Ishikawa (cell line): Measurements from ENCODE around the gene FGR.

Source experiments
- CEBPB ChIP-seq: IDR thresholded peaks from 2 replicates; pipeline ENCODE4 v1.6.1; 2012
- CREB1 ChIP-seq: IDR thresholded peaks from 2 replicates; pipeline ENCODE4 v1.6.1; 2012; ENCODE audit warnings: low read depth
- EGR1 ChIP-seq: IDR thresholded peaks from 2 replicates; pipeline ENCODE4 v1.6.1; 2012
- EP300 ChIP-seq: IDR thresholded peaks from 2 replicates; pipeline ENCODE4 v1.6.1; 2012; ENCODE audit warnings: borderline replicate concordance
- FOXM1 ChIP-seq: IDR thresholded peaks from 2 replicates; pipeline ENCODE4 v1.6.1; 2012; ENCODE audit warnings: low read depth, borderline replicate concordance
- MAX ChIP-seq: IDR thresholded peaks from 2 replicates; pipeline ENCODE4 v1.6.1; 2012
- NFIC ChIP-seq: IDR thresholded peaks from 2 replicates; pipeline ENCODE4 v1.6.1; 2012
- RAD21 ChIP-seq: IDR thresholded peaks from 2 replicates; pipeline ENCODE4 v1.6.1; 2012; ENCODE audit warnings: low read depth
- REST ChIP-seq: IDR thresholded peaks from 2 replicates; pipeline ENCODE4 v1.6.1; 2012; ENCODE audit warnings: low read depth, mild to moderate bottlenecking
- TAF1 ChIP-seq: IDR thresholded peaks from 2 replicates; pipeline ENCODE4 v1.6.1; 2012; ENCODE audit warnings: low read depth, mild to moderate bottlenecking
- TCF12 ChIP-seq: IDR thresholded peaks from 2 replicates; pipeline ENCODE4 v1.6.1; 2012; ENCODE audit warnings: low read depth
- TEAD4 ChIP-seq: IDR thresholded peaks from 2 replicates; pipeline ENCODE4 v1.6.1; 2012
- USF1 ChIP-seq: IDR thresholded peaks from 2 replicates; pipeline ENCODE4 v1.6.1; 2012
- YY1 ChIP-seq: IDR thresholded peaks from 2 replicates; pipeline ENCODE4 v1.6.1; 2012; ENCODE audit warnings: low read depth

- TF ChIP-seq MAX (no peak; the same call in 1 of the 2 replicates), EGR1 (no peak), TEAD4 (no peak), REST (no peak), FOXM1 (no peak), EP300 (no peak), RAD21 (no peak), CREB1 (peak; percentile 74), TAF1 (0 out of 2 replicates have a peak, but pooled peaks have one; percentile 35), NFIC (no peak), CEBPB (0 out of 2 replicates have a peak, but pooled peaks have one; percentile 3), USF1 (no peak), YY1 (peak; percentile 52; the same call in 1 of the 2 replicates), TCF12 (no peak)
Observed at GRCh38 chr1:27659497-27660299, 24.7 kb upstream of the FGR start.
